ENCODE results near the gene SPEM3. TPM values are rescaled to one million over a fixed set of nuclear protein-coding genes. Genes with fewer than 3 reads are reported as not detected.

SPEM3 gene
- total and polyA plus RNA-seq, 2 of the 13 experiments (the other 11 are each of a cell fraction or from before 2014, with no cell fraction given): not detected

GRCh38 chr17:7444682-7445618 is 16.3 kb downstream of the SPEM3 start, which contains the start of gene CHRNB1 (continued):
- TF ChIP-seq TERF1 (CRISPR knock-in tag; IDR thresholded peaks at IDR 0.05): no peak
- TF ChIP-seq, protein P1, sequence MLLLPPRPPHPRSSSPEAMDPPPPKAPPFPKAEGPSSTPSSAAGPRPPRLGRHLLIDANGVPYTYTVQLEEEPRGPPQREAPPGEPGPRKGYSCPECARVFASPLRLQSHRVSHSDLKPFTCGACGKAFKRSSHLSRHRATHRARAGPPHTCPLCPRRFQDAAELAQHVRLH (CRISPR knock-in tag; IDR thresholded peaks at IDR 0.05; ENCODE audit: borderline replicate concordance, low read depth): peak; percentile 64; the same call in 1 of the 2 replicates
- no peak for TF ChIP-seq ZNF446 (CRISPR knock-in tag; IDR thresholded peaks at IDR 0.05)
- no peak; the same call in 1 of the 2 replicates for TF ChIP-seq RXRB (CRISPR knock-in tag; IDR thresholded peaks at IDR 0.05; ENCODE audit: borderline replicate concordance)
- TF ChIP-seq SALL2 (CRISPR knock-in tag; IDR thresholded peaks at IDR 0.05): peak; percentile 47; the same call in 1 of the 2 replicates
- TF ChIP-seq FOXO1 (CRISPR knock-in tag; IDR thresholded peaks at IDR 0.05): no peak
- no peak for TF ChIP-seq NFATC3 (CRISPR knock-in tag; IDR thresholded peaks at IDR 0.05)
- TF ChIP-seq ZNF878 (CRISPR knock-in tag; IDR thresholded peaks at IDR 0.05): no peak
- TF ChIP-seq ISX (CRISPR knock-in tag; conservative IDR thresholded peaks at IDR 0.05): no peak
- TF ChIP-seq RFXAP (CRISPR knock-in tag; IDR thresholded peaks at IDR 0.05; ENCODE audit: borderline replicate concordance): no peak
- TF ChIP-seq KDM5B (CRISPR knock-in tag; IDR thresholded peaks at IDR 0.05; ENCODE audit: borderline replicate concordance): peak; percentile 87
- TF ChIP-seq NFE2L1 (CRISPR knock-in tag; IDR thresholded peaks at IDR 0.05; ENCODE audit: borderline replicate concordance): no peak
- no peak for TF ChIP-seq ZNF329 (CRISPR knock-in tag; IDR thresholded peaks at IDR 0.05; ENCODE audit: low read depth)
- TF ChIP-seq HMG20B (CRISPR knock-in tag; conservative IDR thresholded peaks at IDR 0.05): no peak
- peak; percentile 92 for TF ChIP-seq ZC3H13 (CRISPR knock-in tag; IDR thresholded peaks at IDR 0.05)
- peak; percentile 27; the same call in 1 of the 2 replicates for TF ChIP-seq ZSCAN20 (CRISPR knock-in tag; IDR thresholded peaks at IDR 0.05; ENCODE audit: borderline replicate concordance)
- TF ChIP-seq, protein P2, sequence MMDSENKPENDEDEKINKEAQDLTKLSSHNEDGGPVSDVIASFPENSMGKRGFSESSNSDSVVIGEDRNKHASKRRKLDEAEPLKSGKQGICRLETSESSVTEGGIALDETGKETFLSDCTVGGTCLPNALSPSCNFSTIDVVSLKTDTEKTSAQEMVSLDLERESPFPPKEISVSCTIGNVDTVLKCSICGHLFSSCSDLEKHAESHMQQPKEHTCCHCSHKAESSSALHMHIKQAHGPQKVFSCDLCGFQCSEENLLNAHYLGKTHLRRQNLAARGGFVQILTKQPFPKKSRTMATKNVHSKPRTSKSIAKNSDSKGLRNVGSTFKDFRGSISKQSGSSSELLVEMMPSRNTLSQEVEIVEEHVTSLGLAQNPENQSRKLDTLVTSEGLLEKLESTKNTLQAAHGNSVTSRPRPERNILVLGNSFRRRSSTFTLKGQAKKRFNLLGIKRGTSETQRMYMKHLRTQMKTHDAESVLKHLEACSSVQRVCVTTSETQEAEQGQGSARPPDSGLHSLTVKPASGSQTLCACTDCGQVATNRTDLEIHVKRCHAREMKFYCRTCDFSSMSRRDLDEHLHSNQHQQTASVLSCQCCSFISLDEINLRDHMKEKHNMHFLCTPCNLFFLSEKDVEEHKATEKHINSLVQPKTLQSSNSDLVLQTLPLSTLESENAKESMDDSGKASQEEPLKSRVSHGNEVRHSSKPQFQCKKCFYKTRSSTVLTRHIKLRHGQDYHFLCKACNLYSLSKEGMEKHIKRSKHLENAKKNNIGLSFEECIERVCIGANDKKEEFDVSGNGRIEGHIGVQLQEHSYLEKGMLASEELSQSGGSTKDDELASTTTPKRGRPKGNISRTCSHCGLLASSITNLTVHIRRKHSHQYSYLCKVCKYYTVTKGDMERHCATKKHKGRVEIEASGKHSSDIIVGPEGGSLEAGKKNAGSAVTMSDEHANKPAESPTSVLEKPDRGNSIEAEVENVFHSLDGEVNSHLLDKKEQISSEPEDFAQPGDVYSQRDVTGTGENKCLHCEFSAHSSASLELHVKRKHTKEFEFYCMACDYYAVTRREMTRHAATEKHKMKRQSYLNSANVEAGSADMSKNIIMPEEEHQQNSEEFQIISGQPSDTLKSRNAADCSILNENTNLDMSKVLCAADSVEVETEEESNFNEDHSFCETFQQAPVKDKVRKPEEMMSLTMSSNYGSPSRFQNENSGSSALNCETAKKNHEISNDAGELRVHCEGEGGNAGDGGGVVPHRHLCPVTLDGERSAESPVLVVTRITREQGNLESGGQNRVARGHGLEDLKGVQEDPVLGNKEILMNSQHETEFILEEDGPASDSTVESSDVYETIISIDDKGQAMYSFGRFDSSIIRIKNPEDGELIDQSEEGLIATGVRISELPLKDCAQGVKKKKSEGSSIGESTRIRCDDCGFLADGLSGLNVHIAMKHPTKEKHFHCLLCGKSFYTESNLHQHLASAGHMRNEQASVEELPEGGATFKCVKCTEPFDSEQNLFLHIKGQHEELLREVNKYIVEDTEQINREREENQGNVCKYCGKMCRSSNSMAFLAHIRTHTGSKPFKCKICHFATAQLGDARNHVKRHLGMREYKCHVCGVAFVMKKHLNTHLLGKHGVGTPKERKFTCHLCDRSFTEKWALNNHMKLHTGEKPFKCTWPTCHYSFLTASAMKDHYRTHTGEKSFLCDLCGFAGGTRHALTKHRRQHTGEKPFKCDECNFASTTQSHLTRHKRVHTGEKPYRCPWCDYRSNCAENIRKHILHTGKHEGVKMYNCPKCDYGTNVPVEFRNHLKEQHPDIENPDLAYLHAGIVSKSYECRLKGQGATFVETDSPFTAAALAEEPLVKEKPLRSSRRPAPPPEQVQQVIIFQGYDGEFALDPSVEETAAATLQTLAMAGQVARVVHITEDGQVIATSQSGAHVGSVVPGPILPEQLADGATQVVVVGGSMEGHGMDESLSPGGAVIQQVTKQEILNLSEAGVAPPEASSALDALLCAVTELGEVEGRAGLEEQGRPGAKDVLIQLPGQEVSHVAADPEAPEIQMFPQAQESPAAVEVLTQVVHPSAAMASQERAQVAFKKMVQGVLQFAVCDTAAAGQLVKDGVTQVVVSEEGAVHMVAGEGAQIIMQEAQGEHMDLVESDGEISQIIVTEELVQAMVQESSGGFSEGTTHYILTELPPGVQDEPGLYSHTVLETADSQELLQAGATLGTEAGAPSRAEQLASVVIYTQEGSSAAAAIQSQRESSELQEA (CRISPR knock-in tag; IDR thresholded peaks at IDR 0.05; ENCODE audit: not compliant biosample characterization): no peak
- TF ChIP-seq SNAPC2 (CRISPR knock-in tag; IDR thresholded peaks at IDR 0.05): no peak
- TF ChIP-seq FOXA3 (CRISPR knock-in tag; IDR thresholded peaks at IDR 0.05): no peak
- peak; percentile 15; the same call in 1 of the 2 replicates for TF ChIP-seq BCL6 (CRISPR knock-in tag; IDR thresholded peaks at IDR 0.05)

Data from HepG2 (cell line).